ENCODE results near the gene YY1AP1. TPM values are rescaled to one million over a fixed set of nuclear protein-coding genes. Genes with fewer than 3 reads are reported as not detected.

YY1AP1 gene
- total RNA-seq, 1 experiment from 2014 or later, result 38.3 TPM

DNA sequence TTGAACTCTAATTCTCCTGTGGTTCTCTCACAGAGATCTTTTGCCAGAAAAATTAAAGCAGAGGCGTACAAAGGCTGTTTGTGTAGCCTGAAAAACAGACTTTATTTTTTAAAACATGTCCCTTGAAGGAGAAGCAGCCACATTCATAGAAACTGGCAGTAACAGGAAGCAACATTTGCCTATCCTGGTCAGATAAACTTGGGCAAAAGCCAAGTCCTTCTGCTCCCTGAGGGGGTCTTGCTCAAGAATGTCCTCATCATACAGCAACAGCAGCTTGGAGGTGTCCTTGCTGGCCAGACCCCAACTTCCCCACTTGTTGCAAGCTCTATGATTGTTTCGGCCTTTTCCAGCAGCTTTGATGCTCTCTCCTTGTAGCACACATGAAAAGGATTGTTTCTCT lies 42.3 kb downstream of the YY1AP1 start:
- peaks cover 6% of the 10 kb centered on the region; the same call in 1 of the 2 replicates for H3K9me3 ChIP-seq (ENCODE audit: insufficient read depth, low read depth)
- no peaks in the 10 kb centered on the region for H3K27me3 ChIP-seq (ENCODE audit: insufficient read depth, low read depth)
- no peak for DNase-seq
- ChIA-PET CTCF (no interaction called here), POLR2A (ENCODE audit: unreplicated experiment) (no interaction called here)
- intact Hi-C loops (cut with micrococcal nuclease; ENCODE audit: unreplicated experiment), result no loop called here
- H2AFZ ChIP-seq, result no peak overlapping the region
- peaks cover 11% of the 10 kb centered on the region for H3K4me1 ChIP-seq (replicated peaks; ENCODE audit: insufficient read depth)
- H4K20me1 ChIP-seq (ENCODE audit: insufficient read depth), result no peaks in the 10 kb centered on the region
- H3K27ac ChIP-seq, result no peak overlapping the region
- H3K9me2 ChIP-seq (ENCODE audit: insufficient read depth), result no peaks in the 10 kb centered on the region
- TF ChIP-seq, protein P1, sequence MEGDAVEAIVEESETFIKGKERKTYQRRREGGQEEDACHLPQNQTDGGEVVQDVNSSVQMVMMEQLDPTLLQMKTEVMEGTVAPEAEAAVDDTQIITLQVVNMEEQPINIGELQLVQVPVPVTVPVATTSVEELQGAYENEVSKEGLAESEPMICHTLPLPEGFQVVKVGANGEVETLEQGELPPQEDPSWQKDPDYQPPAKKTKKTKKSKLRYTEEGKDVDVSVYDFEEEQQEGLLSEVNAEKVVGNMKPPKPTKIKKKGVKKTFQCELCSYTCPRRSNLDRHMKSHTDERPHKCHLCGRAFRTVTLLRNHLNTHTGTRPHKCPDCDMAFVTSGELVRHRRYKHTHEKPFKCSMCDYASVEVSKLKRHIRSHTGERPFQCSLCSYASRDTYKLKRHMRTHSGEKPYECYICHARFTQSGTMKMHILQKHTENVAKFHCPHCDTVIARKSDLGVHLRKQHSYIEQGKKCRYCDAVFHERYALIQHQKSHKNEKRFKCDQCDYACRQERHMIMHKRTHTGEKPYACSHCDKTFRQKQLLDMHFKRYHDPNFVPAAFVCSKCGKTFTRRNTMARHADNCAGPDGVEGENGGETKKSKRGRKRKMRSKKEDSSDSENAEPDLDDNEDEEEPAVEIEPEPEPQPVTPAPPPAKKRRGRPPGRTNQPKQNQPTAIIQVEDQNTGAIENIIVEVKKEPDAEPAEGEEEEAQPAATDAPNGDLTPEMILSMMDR (conservative IDR thresholded peaks at IDR 0.05), result no peak
- TF ChIP-seq EZH2 (IDR thresholded peaks at IDR 0.05; ENCODE audit: low read depth), result no peak
- H3K36me3 ChIP-seq (ENCODE audit: low read depth), result no peaks in the 10 kb centered on the region; the same call in 1 of the 2 replicates
- no peak overlapping the region for H3K4me3 ChIP-seq
- no peak overlapping the region for H3K4me2 ChIP-seq
- peaks cover 41% of the 10 kb centered on the region for H3F3A ChIP-seq (ENCODE audit: insufficient read depth, low read depth)
- no TSS peak for BruUV-seq (replicated peaks)
- no peaks in the 10 kb centered on the region for H3K79me2 ChIP-seq (ENCODE audit: low read depth)

DNA sequence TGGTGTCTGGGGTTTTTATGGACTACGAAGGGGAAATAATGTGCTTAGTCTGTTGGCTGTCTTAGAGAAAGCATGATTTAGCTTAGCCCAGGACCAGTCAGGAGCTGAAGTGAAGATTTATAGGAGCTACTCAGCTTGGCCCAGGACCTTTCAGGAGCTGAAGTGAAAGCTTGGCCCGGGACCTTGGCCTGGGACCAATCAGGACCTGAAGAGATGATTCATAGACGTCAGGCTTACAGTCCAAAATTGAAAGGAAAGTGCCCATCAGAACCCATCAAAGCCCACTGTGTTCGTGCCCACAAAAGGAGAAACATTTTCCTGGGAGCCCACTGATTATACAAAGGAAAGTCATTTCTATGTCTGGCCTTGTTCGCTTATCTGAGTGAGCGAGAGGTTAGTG lies 42.9 kb downstream of the YY1AP1 start:
- Histone ChIP-seq H3K27me3 (ENCODE audit: insufficient read depth, low read depth) (no peaks in the 10 kb centered on the region), H3K36me3 (ENCODE audit: low read depth) (no peaks in the 10 kb centered on the region; the same call in 1 of the 2 replicates), H4K20me1 (ENCODE audit: insufficient read depth) (no peaks in the 10 kb centered on the region), H2AFZ (no peak overlapping the region), H3K4me3 (no peak overlapping the region), H3K9me2 (ENCODE audit: insufficient read depth) (no peaks in the 10 kb centered on the region), H3K27ac (no peak overlapping the region), H3K79me2 (ENCODE audit: low read depth) (no peaks in the 10 kb centered on the region), H3K4me2 (no peak overlapping the region), H3K9me3 (ENCODE audit: insufficient read depth, low read depth) (peaks cover 6% of the 10 kb centered on the region; the same call in 1 of the 2 replicates), H3F3A (ENCODE audit: insufficient read depth, low read depth) (peaks cover 34% of the 10 kb centered on the region), H3K4me1 (replicated peaks; ENCODE audit: insufficient read depth) (peaks cover 8% of the 10 kb centered on the region)
- no TSS peak for BruUV-seq (replicated peaks)
- no peak for TF ChIP-seq EZH2 (IDR thresholded peaks at IDR 0.05; ENCODE audit: low read depth)
- TF ChIP-seq, protein P1 (conservative IDR thresholded peaks at IDR 0.05), result no peak
- CTCF ChIA-PET, result no interaction called here
- POLR2A ChIA-PET (ENCODE audit: unreplicated experiment), result interaction anchor here (0.7 kb wide), 1 partner anchor 417 kb away, joined by 8 read pairs; no protein-coding TSS in a partner anchor
- intact Hi-C loops (cut with micrococcal nuclease; ENCODE audit: unreplicated experiment), result no loop called here
- no peak for DNase-seq

DNA sequence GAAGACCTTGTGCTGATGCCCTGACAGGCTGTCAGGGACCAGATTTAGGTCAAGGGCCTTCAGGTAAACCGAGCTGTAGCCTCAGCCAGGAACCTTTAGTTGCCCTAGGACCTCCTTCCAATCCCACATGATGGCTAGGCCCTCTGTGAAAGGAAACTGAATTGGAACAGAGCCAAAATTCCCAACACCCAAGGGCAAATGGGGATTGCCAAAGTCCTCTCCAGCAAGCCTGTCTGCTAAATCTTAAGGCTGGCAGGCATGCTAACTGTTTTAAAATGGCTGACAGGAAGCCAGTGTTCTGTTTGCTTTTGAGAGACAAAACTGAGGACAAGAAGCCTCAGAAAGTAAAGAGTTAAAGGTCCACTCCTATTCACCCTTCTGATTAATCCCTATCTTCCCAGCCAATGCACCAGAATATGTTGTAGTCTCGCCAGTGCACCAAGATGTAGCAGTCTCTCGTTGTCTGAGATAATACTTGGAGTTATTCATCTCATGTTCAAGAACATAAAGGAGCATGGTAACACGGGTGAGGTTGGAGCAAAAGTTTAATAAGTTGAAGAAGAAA lies 43.5 kb downstream of the YY1AP1 start:
- Histone ChIP-seq H3K4me1 (replicated peaks; ENCODE audit: insufficient read depth) (peaks cover 2% of the 10 kb centered on the region; the same call in 1 of the 2 replicates), H2AFZ (no peak overlapping the region), H3K36me3 (ENCODE audit: low read depth) (no peaks in the 10 kb centered on the region; the same call in 1 of the 2 replicates), H3K79me2 (ENCODE audit: low read depth) (no peaks in the 10 kb centered on the region), H3K4me3 (no peak overlapping the region), H3K4me2 (no peak overlapping the region), H3F3A (ENCODE audit: insufficient read depth, low read depth) (peaks cover 29% of the 10 kb centered on the region; the same call in 1 of the 2 replicates), H3K27ac (no peak overlapping the region), H3K27me3 (ENCODE audit: insufficient read depth, low read depth) (no peaks in the 10 kb centered on the region), H3K9me3 (ENCODE audit: insufficient read depth, low read depth) (peaks cover 6% of the 10 kb centered on the region; the same call in 1 of the 2 replicates), H4K20me1 (ENCODE audit: insufficient read depth) (no peaks in the 10 kb centered on the region), H3K9me2 (ENCODE audit: insufficient read depth) (no peaks in the 10 kb centered on the region)
- no peak for DNase-seq
- ChIA-PET POLR2A (ENCODE audit: unreplicated experiment) (interaction anchor here (0.7 kb wide), 1 partner anchor 417 kb away, joined by 8 read pairs; no protein-coding TSS in a partner anchor), CTCF (no interaction called here)
- intact Hi-C loops (cut with micrococcal nuclease; ENCODE audit: unreplicated experiment), result no loop called here
- no TSS peak for BruUV-seq (replicated peaks)
- TF ChIP-seq EZH2 (IDR thresholded peaks at IDR 0.05; ENCODE audit: low read depth), result no peak
- TF ChIP-seq, protein P1 (conservative IDR thresholded peaks at IDR 0.05), result no peak

Measured in PC-9 (cell line).